Osteocyte (in vitro differentiated cells): ENCODE data around the gene ABCF2. TPM values are rescaled to one million over a fixed set of nuclear protein-coding genes. Genes with fewer than 3 reads are reported as not detected.

Experiments
- DNase-seq: peaks from one replicate; pipeline ENCODE4 v3.0.0; 2021; ENCODE audit warnings: mixed read lengths; ENCODE audit not compliant: unreplicated experiment; ENCODE audit errors: extremely low spot score
- H3K27ac Mint-ChIP-seq: one replicate; pipeline ENCODE4 v1.8.0; 2021; ENCODE audit warnings: mild to moderate bottlenecking, mixed read lengths; ENCODE audit not compliant: unreplicated experiment
- H3K27me3 Mint-ChIP-seq: one replicate; pipeline ENCODE4 v1.8.0; 2021; ENCODE audit warnings: mixed read lengths; ENCODE audit not compliant: unreplicated experiment
- H3K36me3 Mint-ChIP-seq: one replicate; pipeline ENCODE4 v1.8.0; 2021; ENCODE audit warnings: mixed read lengths; ENCODE audit not compliant: unreplicated experiment
- H3K4me1 Mint-ChIP-seq: one replicate; pipeline ENCODE4 v1.8.0; 2021; ENCODE audit warnings: mixed read lengths; ENCODE audit not compliant: unreplicated experiment
- H3K4me3 Mint-ChIP-seq: one replicate; pipeline ENCODE4 v1.8.0; 2021; ENCODE audit warnings: mild to moderate bottlenecking, moderate library complexity, mixed read lengths; ENCODE audit not compliant: unreplicated experiment
- H3K9me3 Mint-ChIP-seq: one replicate; pipeline ENCODE4 v1.8.0; 2021; ENCODE audit warnings: mixed read lengths; ENCODE audit not compliant: unreplicated experiment
- CTCF ChIP-seq: fragments of 200-600 bp; sonication (generic); IDR thresholded peaks from 2 replicates; pipeline ENCODE4 v1.5.0; 2021; ENCODE audit warnings: antibody characterized with exemption, mild to moderate bottlenecking, moderate library complexity
- total RNA-seq: library from RNA; stranded (reverse); gene quantifications from 2 replicates; pipeline ENCODE4 v1.2.1, GENCODE V29; 2021

The ABCF2 gene
- total RNA-seq, 1 donor from 2014 or later, result 43.9 TPM

DNA sequence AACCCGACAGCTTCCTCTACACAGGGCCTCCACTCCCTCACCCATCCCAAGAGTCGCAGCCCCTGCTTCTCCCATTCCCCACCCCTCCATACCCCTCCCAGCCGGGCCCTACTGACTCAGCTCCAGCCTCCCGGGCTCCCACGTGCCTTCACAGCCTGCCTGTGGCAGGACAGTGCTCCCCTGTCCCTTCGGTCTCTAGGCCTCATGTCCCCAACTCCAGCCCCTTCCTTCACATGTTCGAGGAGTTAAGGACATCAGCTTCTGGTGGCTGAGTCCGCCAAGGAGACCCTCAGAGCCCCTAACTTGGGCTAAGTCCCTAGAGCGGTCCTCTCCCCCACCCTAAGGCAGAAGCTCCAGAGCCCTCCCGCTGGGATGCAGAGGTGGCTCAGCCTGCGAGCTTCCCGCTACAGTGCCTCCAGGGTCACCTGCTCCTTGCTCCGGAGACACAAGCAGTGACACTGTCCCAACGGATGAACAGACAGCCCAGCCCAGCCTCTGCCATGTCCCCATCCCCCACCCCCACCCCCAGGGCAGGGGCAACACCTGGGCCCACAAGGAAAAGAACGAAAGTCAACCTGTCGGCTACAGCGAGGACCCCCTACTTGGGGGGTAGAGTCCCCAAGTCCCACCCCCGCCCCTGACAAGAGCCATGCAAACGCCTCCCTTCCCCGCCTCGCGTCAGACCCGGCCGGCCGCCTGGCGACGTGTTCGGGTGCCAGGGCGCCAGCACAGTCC lies 20.8 kb upstream of the ABCF2 start:
- DNase-seq, result no peak
- TF ChIP-seq CTCF, result no peak
- Mint-ChIP-seq H3K27ac (peak overlapping the region; percentile 99), H3K27me3 (no peaks in the 10 kb centered on the region), H3K4me1 (peaks cover 66% of the 10 kb centered on the region), H3K36me3 (no peaks in the 10 kb centered on the region), H3K4me3 (peak overlapping the region; percentile 100), H3K9me3 (no peaks in the 10 kb centered on the region)

GRCh38 chr7:151246851-151247580 lies 20.0 kb upstream of the ABCF2 start:
- peak overlapping the region; percentile 99 for H3K27ac Mint-ChIP-seq

DNA sequence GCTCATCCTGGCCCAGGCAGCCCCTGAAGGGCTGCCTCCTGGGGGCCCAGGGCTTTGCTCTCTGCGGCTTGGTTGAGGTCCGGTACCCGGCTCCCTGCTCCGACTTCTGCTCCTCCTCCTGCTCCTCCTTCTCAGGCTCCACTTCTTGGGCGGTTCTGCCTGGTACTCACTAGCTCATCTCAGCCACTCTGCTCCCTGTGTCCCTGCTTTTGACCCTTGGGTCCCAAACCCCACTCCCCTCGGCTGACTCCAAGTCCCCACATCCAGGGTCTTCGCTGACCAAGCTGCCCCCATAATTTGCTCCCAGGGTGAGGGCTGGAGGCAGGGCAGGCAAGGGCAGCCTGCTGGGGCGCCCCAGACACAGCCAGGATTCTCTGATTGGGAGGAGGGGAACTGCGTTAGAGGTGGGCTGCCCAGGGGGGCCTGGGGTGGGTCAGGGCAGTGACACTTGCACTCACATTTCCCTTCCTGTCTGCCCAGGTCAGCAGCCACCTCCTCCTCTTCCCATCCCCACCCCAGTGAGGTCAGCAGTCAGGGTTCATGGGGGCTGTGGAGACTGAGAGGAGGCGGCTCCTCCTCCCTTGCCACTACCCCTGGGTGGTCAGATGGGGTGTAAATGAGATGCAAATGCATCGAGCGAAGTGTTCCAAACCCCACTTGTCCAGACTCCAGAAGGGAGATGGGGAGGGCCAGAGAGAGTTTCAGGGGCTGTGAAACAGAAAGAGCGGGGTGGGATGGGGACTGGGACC lies 19.3 kb upstream of the ABCF2 start:
- no peak for DNase-seq
- H3K4me3 Mint-ChIP-seq, result peak overlapping the region; percentile 100
- no peaks in the 10 kb centered on the region for H3K27me3 Mint-ChIP-seq
- peaks cover 59% of the 10 kb centered on the region for H3K4me1 Mint-ChIP-seq
- peaks cover 3% of the 10 kb centered on the region for H3K36me3 Mint-ChIP-seq
- TF ChIP-seq CTCF, result no peak
- no peaks in the 10 kb centered on the region for H3K9me3 Mint-ChIP-seq
- peak overlapping the region; percentile 99 for H3K27ac Mint-ChIP-seq

More at GRCh38 chr7:151246851-151247580, 20.0 kb upstream of the ABCF2 start:
- H3K9me3 Mint-ChIP-seq, result no peaks in the 10 kb centered on the region
- peaks cover 60% of the 10 kb centered on the region for H3K4me1 Mint-ChIP-seq
- peak overlapping the region; percentile 100 for H3K4me3 Mint-ChIP-seq
- no peak for TF ChIP-seq CTCF
- no peaks in the 10 kb centered on the region for H3K27me3 Mint-ChIP-seq
- no peak for DNase-seq
- H3K36me3 Mint-ChIP-seq, result no peaks in the 10 kb centered on the region

GRCh38 chr7:151245360-151246101 lies 18.5 kb upstream of the ABCF2 start:
- peaks cover 51% of the 10 kb centered on the region for H3K4me1 Mint-ChIP-seq

More at GRCh38 chr7:151245360-151246101, 18.5 kb upstream of the ABCF2 start:
- Mint-ChIP-seq H3K27me3 (no peaks in the 10 kb centered on the region), H3K27ac (peak overlapping the region; percentile 99), H3K36me3 (peaks cover 7% of the 10 kb centered on the region), H3K4me3 (peak overlapping the region; percentile 100), H3K9me3 (no peaks in the 10 kb centered on the region)
- peak; percentile 71 for TF ChIP-seq CTCF
- no peak for DNase-seq
